Middle frontal gyrus (tissue), 1 donor: ENCODE measurements around the gene NSUN3.
"Not testable (repeated sequence)": the region's sequence is repeated elsewhere in the genome, so short reads cannot be mapped to it uniquely, and the experiment has no call there.

Experiments
- DNase-seq: peaks from one replicate; pipeline ENCODE4 v3.0.0-alpha.2; 2015; ENCODE audit warnings: low spot score; ENCODE audit errors: extremely low spot score

The NSUN3 gene

GRCh38 chr3:94066506-94067500 is 3.9 kb downstream of the NSUN3 start:
- no peak for DNase-seq

GRCh38 chr3:94069194-94069813 is 6.4 kb downstream of the NSUN3 start:
- DNase-seq, result no peak

- no peak for DNase-seq
Measured at GRCh38 chr3:94070341-94070911, 7.6 kb downstream of the NSUN3 start.

- no peak for DNase-seq
Measured at GRCh38 chr3:94071713-94072284, 8.9 kb downstream of the NSUN3 start.

GRCh38 chr3:94076055-94076454 is 13.2 kb downstream of the NSUN3 start:
- DNase-seq, result no peak

GRCh38 chr3:94080552-94080951 is 17.7 kb downstream of the NSUN3 start:
- not testable (repeated sequence) for DNase-seq

GRCh38 chr3:94081884-94082283 is 19.0 kb downstream of the NSUN3 start:
- no peak for DNase-seq

- DNase-seq, result no peak
Measured at GRCh38 chr3:94082391-94082937, 19.6 kb downstream of the NSUN3 start.

- no peak for DNase-seq
Measured at GRCh38 chr3:94083261-94083660, 20.4 kb downstream of the NSUN3 start.

- DNase-seq, result no peak
Measured at GRCh38 chr3:94089126-94089525, 26.3 kb downstream of the NSUN3 start.

GRCh38 chr3:94092086-94092485 is 29.2 kb downstream of the NSUN3 start:
- DNase-seq, result no peak

GRCh38 chr3:94093151-94093550 is 30.3 kb downstream of the NSUN3 start:
- no peak for DNase-seq

- DNase-seq, result no peak
Measured at GRCh38 chr3:94095111-94095510, 32.2 kb downstream of the NSUN3 start.

GRCh38 chr3:94098452-94098851 is 35.6 kb downstream of the NSUN3 start:
- DNase-seq, result no peak

GRCh38 chr3:94099311-94099710 is 36.5 kb downstream of the NSUN3 start:
- no peak for DNase-seq

GRCh38 chr3:94101860-94102259 is 39.0 kb downstream of the NSUN3 start:
- no peak for DNase-seq

- no peak for DNase-seq
Measured at GRCh38 chr3:94106268-94106667, 43.4 kb downstream of the NSUN3 start.

- DNase-seq, result not testable (repeated sequence)
Measured at GRCh38 chr3:94110232-94110631, 47.4 kb downstream of the NSUN3 start.

- DNase-seq, result no peak
Measured at GRCh38 chr3:94110854-94111253, 48.0 kb downstream of the NSUN3 start.

- no peak for DNase-seq
Measured at GRCh38 chr3:94114666-94115065, 51.8 kb downstream of the NSUN3 start.

GRCh38 chr3:94115482-94115881 is 52.6 kb downstream of the NSUN3 start:
- no peak for DNase-seq

- DNase-seq, result no peak
Measured at GRCh38 chr3:94117729-94118128, 54.9 kb downstream of the NSUN3 start.
